Measurements from ENCODE around the gene ELF5.

The ELF5 gene

GRCh38 chr11:34495239-34495723 lies 18.3 kb downstream of the ELF5 start:
- H3K4me1 ChIP-seq (ENCODE audit: insufficient read depth, low read length), result no peaks in the 10 kb centered on the region
- no peak overlapping the region for H3K4me3 ChIP-seq (ENCODE audit: low read depth in 1 of 2, low read length in 2 of 2)
- H2AFZ ChIP-seq (ENCODE audit: low read depth, low read length), result no peak overlapping the region
- no peak for DNase-seq
- ATAC-seq (ENCODE audit: insufficient read depth, low read depth), result no peak
- no peaks in the 10 kb centered on the region for H3K36me3 ChIP-seq (ENCODE audit: insufficient read depth, low read length)
- TF ChIP-seq CTCF (IDR thresholded peaks at IDR 0.05; ENCODE audit: borderline replicate concordance, extremely low read depth, low read length, poor library complexity, severe bottlenecking), result no peak
- no peak overlapping the region for H3K4me2 ChIP-seq (ENCODE audit: insufficient read depth, low read length)
- no peaks in the 10 kb centered on the region for H3K9me3 ChIP-seq (ENCODE audit: insufficient read depth, low read length, severe bottlenecking)
- H3K27me3 ChIP-seq (ENCODE audit: insufficient read depth, low read length, poor library complexity), result peaks cover 12% of the 10 kb centered on the region
- H3K79me2 ChIP-seq (ENCODE audit: insufficient read depth, low read length), result no peaks in the 10 kb centered on the region
- no peaks in the 10 kb centered on the region for H4K20me1 ChIP-seq (ENCODE audit: insufficient read depth, low read length)
- no peak overlapping the region for H3K27ac ChIP-seq (ENCODE audit: low read length)
- H3K9ac ChIP-seq (ENCODE audit: low read depth, low read length), result no peak overlapping the region

DNA sequence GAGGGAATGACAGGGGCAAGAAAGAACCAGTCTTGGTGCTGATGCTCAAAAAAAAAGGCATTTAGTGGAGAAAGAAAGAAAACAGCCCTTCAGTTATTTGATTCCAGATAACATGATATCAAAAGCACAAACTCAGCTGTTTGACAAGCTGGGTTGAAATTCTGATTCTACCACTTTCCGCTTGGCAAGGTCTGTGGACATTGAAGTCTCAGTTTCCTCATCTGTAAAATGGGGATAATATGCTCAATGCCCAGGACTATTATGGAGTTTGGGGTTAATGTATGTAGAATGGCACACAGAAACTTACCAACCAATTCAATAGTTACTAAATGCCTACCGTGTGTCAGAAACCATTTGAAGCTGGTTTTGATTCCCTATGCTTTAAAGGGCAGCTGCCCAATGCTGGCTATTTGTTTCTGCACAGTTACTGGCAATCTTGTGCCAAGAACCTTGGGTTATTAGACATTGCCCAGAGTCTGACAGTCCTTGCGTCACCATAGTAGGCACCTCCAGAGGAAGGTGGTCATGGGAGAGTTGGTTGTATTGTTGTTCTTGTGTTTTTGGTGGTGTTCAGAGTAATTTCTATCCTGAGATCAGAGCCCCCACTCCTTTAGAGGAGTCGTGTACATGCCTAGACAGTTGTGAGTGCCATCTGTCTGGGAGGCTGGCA lies 19.5 kb downstream of the ELF5 start:
- no peaks in the 10 kb centered on the region for H3K9me3 ChIP-seq (ENCODE audit: insufficient read depth, low read length, severe bottlenecking)
- H2AFZ ChIP-seq (ENCODE audit: low read depth, low read length), result no peak overlapping the region
- peaks cover 9% of the 10 kb centered on the region for H3K27me3 ChIP-seq (ENCODE audit: insufficient read depth, low read length, poor library complexity)
- no peak overlapping the region for H3K4me2 ChIP-seq (ENCODE audit: insufficient read depth, low read length)
- no peak overlapping the region for H3K27ac ChIP-seq (ENCODE audit: low read length)
- no peak for ATAC-seq (ENCODE audit: insufficient read depth, low read depth)
- TF ChIP-seq EZH2 (IDR thresholded peaks at IDR 0.05; ENCODE audit: borderline replicate concordance, low read depth, low read length, severe bottlenecking) (no peak), CTCF (IDR thresholded peaks at IDR 0.05; ENCODE audit: borderline replicate concordance, extremely low read depth, low read length, poor library complexity, severe bottlenecking) (no peak)
- no peaks in the 10 kb centered on the region for H3K79me2 ChIP-seq (ENCODE audit: insufficient read depth, low read length)
- no peak for DNase-seq
- no peak overlapping the region for H3K4me3 ChIP-seq (ENCODE audit: low read depth in 1 of 2, low read length in 2 of 2)
- H3K9ac ChIP-seq (ENCODE audit: low read depth, low read length), result no peak overlapping the region
- no peaks in the 10 kb centered on the region for H3K36me3 ChIP-seq (ENCODE audit: insufficient read depth, low read length)
- no peaks in the 10 kb centered on the region for H3K4me1 ChIP-seq (ENCODE audit: insufficient read depth, low read length)
- no peaks in the 10 kb centered on the region for H4K20me1 ChIP-seq (ENCODE audit: insufficient read depth, low read length)

GRCh38 chr11:34493468-34493867 lies 20.1 kb downstream of the ELF5 start:
- no peak for TF ChIP-seq EZH2 (IDR thresholded peaks at IDR 0.05; ENCODE audit: borderline replicate concordance, low read depth, low read length, severe bottlenecking)
- no peak for TF ChIP-seq CTCF (IDR thresholded peaks at IDR 0.05; ENCODE audit: borderline replicate concordance, extremely low read depth, low read length, poor library complexity, severe bottlenecking)
- no peak overlapping the region for H3K9ac ChIP-seq (ENCODE audit: low read depth, low read length)
- no peaks in the 10 kb centered on the region for H3K36me3 ChIP-seq (ENCODE audit: insufficient read depth, low read length)
- H3K4me2 ChIP-seq (ENCODE audit: insufficient read depth, low read length), result no peak overlapping the region
- H3K79me2 ChIP-seq (ENCODE audit: insufficient read depth, low read length), result no peaks in the 10 kb centered on the region
- H3K4me3 ChIP-seq (ENCODE audit: low read depth in 1 of 2, low read length in 2 of 2), result no peak overlapping the region
- H3K27me3 ChIP-seq (ENCODE audit: insufficient read depth, low read length, poor library complexity), result peaks cover 9% of the 10 kb centered on the region
- no peaks in the 10 kb centered on the region for H4K20me1 ChIP-seq (ENCODE audit: insufficient read depth, low read length)
- ATAC-seq (ENCODE audit: insufficient read depth, low read depth) (no peak), DNase-seq (no peak)
- H2AFZ ChIP-seq (ENCODE audit: low read depth, low read length), result no peak overlapping the region
- H3K9me3 ChIP-seq (ENCODE audit: insufficient read depth, low read length, severe bottlenecking), result no peaks in the 10 kb centered on the region
- no peaks in the 10 kb centered on the region for H3K4me1 ChIP-seq (ENCODE audit: insufficient read depth, low read length)
- H3K27ac ChIP-seq (ENCODE audit: low read length), result no peak overlapping the region
